Brain microvascular endothelial cell (primary cell): ENCODE data around the gene REM2.
"Not testable (repeated sequence)": the region's sequence is repeated elsewhere in the genome, so short reads cannot be mapped to it uniquely, and the experiment has no call there.

Experiments
- DNase-seq: peaks from one replicate; pipeline ENCODE4 v3.0.0-alpha.2; 2020
- H3K27ac ChIP-seq: fragments of 250-450 bp; sonication (Bioruptor Pico); 2 replicates; pipeline ENCODE4 v1.5.1; 2020; ENCODE audit warnings: mild to moderate bottlenecking, moderate library complexity
- H3K27me3 ChIP-seq: fragments of 250-450 bp; sonication (Bioruptor Pico); replicated peaks from 2 replicates; pipeline ENCODE4 v1.5.1; 2020; ENCODE audit warnings: mild to moderate bottlenecking
- H3K36me3 ChIP-seq: fragments of 250-450 bp; sonication (Bioruptor Pico); replicated peaks from 2 replicates; pipeline ENCODE4 v1.5.1; 2020; ENCODE audit warnings: mild to moderate bottlenecking
- H3K4me3 ChIP-seq: 2 replicates; pipeline ENCODE4 v1.5.1; 2011; ENCODE audit warnings: low read depth, mild to moderate bottlenecking, control low read depth, low read length, moderate library complexity
- CTCF ChIP-seq: IDR thresholded peaks from 2 replicates; pipeline ENCODE4 v1.5.1; 2011; ENCODE audit warnings: low read depth, mild to moderate bottlenecking, moderate library complexity, low read length, control low read depth, inconsistent platforms; ENCODE audit errors: missing control alignments
- in situ Hi-C: cut with HindIII; loops from 2 replicates; pipeline ENCODE4 v1.10.0; 2017; ENCODE audit warnings: low sequenced_read_pairs, low pct_ligation_motif_present

The REM2 gene

GRCh38 chr14:22852599-22852939, 30.5 kb upstream of the REM2 start:
- DNase-seq, result no peak
- in situ Hi-C loops, result no loop called here
- TF ChIP-seq CTCF, result no peak
- Histone ChIP-seq H3K4me3 (no peak overlapping the region), H3K27me3 (no peaks in the 10 kb centered on the region), H3K27ac (peak overlapping the region; percentile 32), H3K36me3 (peaks cover 2% of the 10 kb centered on the region)

- Histone ChIP-seq H3K27me3 (no peaks in the 10 kb centered on the region), H3K36me3 (no peaks in the 10 kb centered on the region), H3K27ac (peak overlapping the region; percentile 32), H3K4me3 (peak overlapping the region; percentile 55)
- DNase-seq, result peak; percentile 78
- peak; percentile 94 for TF ChIP-seq CTCF
- in situ Hi-C loops, result no loop called here
These were observed 29.9 kb upstream of the REM2 start for GRCh38 chr14:22852940-22853767.

GRCh38 chr14:22854296-22854695, 28.7 kb upstream of the REM2 start:
- in situ Hi-C loops, H3K27me3 ChIP-seq, DNase-seq: not testable (repeated sequence)

GRCh38 chr14:22854963-22855724, 27.9 kb upstream of the REM2 start:
- in situ Hi-C loops, result no loop called here
- H3K4me3 ChIP-seq, result no peak overlapping the region
- DNase-seq, result no peak
- no peak for TF ChIP-seq CTCF
- H3K27me3 ChIP-seq, result no peaks in the 10 kb centered on the region
- no peaks in the 10 kb centered on the region for H3K36me3 ChIP-seq
- no peak overlapping the region for H3K27ac ChIP-seq

More at GRCh38 chr14:22854296-22854695, 28.7 kb upstream of the REM2 start:
- H3K27ac ChIP-seq, H3K4me3 ChIP-seq, H3K36me3 ChIP-seq: not testable (repeated sequence)

- in situ Hi-C loops, result no loop called here
These were observed 26.6 kb upstream of the REM2 start for GRCh38 chr14:22856428-22856827.

GRCh38 chr14:22860377-22860776, 22.6 kb upstream of the REM2 start:
- DNase-seq, H3K27ac ChIP-seq, H3K4me3 ChIP-seq, H3K36me3 ChIP-seq, H3K27me3 ChIP-seq, in situ Hi-C loops: not testable (repeated sequence)

More at GRCh38 chr14:22856428-22856827, 26.6 kb upstream of the REM2 start:
- no peak for DNase-seq
- Histone ChIP-seq H3K27ac (no peak overlapping the region), H3K27me3 (no peaks in the 10 kb centered on the region), H3K36me3 (no peaks in the 10 kb centered on the region), H3K4me3 (no peak overlapping the region)
- TF ChIP-seq CTCF, result no peak
